D721Med (cell line): ENCODE data around the gene KCNA2.

Experiments
- DNase-seq: peaks from one replicate; pipeline ENCODE4 v3.0.0; 2011; ENCODE audit warnings: low spot score; ENCODE audit not compliant: insufficient read length
- FAIRE-seq: peaks from 2 replicates; lab custom pipeline; 2011; peaks lifted over from hg19 to GRCh38; lab: Jason Lieb, UNC
- CTCF ChIP-seq: IDR thresholded peaks from 2 replicates; pipeline ENCODE4 v1.5.1; 2012; ENCODE audit warnings: mild to moderate bottlenecking, control low read depth; ENCODE audit not compliant: insufficient read depth; ENCODE audit errors: missing control alignments

The KCNA2 gene

DNA sequence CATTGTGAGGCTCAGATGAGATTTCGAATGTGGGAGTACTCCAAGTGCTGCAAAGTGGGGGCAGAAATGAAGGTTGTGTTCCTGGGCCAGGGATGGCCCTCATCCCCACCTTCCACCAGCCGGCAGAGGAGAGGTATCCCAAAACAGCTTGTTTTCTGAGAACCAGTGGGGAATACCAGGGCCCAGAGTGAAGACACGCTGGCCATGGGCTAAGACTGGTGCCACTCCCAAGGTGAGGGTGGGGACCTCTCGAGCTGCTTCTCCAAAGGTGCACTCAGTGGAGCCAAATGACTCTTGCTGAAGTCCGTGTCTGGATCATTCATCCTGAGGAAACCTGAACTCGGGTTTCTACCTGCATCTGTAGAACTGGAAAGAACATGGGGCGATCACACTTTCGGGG, 22.1 kb downstream of the KCNA2 start:
- DNase-seq (no peak), FAIRE-seq (no peak)
- no peak for TF ChIP-seq CTCF

GRCh38 chr1:110583505-110583904, 22.7 kb downstream of the KCNA2 start:
- FAIRE-seq = no peak
- no peak for DNase-seq
- no peak for TF ChIP-seq CTCF

GRCh38 chr1:110582378-110582777, 23.8 kb downstream of the KCNA2 start:
- FAIRE-seq (no peak), DNase-seq (no peak)
- no peak for TF ChIP-seq CTCF

DNA sequence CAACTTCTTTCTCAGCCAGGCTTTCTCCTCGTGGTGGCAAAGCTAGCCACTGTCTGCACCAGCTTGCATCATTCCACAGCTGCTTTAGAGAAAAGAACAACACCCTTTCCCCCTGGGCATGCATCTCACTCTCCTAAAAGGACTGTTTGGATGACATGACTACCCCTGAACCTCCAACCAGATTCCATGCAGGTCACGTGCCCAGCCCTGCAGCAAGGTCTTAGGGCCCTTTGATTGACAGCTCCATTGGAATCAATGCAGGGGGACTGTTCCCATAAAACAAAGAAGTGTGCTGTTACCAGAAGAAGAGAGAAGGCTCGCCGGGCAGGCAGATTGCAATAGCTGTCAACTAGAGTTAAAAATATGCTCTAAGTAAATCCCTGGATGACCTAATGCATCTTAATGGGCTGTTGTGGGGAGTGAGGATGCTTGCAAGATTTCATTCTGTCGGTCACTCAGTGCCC, 24.4 kb downstream of the KCNA2 start:
- no peak for FAIRE-seq
- TF ChIP-seq CTCF = no peak

GRCh38 chr1:110580244-110580643, 25.9 kb downstream of the KCNA2 start:
- DNase-seq (no peak), FAIRE-seq (no peak)
- TF ChIP-seq CTCF = no peak

More for the DNA sequence above, 24.4 kb downstream of the KCNA2 start:
- DNase-seq = no peak

GRCh38 chr1:110579460-110579859, 26.7 kb downstream of the KCNA2 start:
- FAIRE-seq (no peak), DNase-seq (no peak)
- TF ChIP-seq CTCF = no peak

GRCh38 chr1:110576441-110576840, 29.7 kb downstream of the KCNA2 start:
- DNase-seq (no peak), FAIRE-seq (no peak)
- no peak for TF ChIP-seq CTCF
